HEK293 (cell line): ENCODE results near the gene ACTG1.

Experiments used
- EGR2 ChIP-seq: fragments of 450-650 bp; formaldehyde crosslinking; IDR thresholded peaks from 2 replicates; pipeline ENCODE4 v1.5.1; 2016; ENCODE audit warnings: low read depth, missing biosample characterization, missing genetic modification characterization
- HOXC10 ChIP-seq: sonication (generic); formaldehyde crosslinking; IDR thresholded peaks from 2 replicates; pipeline ENCODE4 v1.8.1; 2023; ENCODE audit warnings: mild to moderate bottlenecking, missing genetic modification reagents
- KLF8 ChIP-seq: fragments of 450-650 bp; formaldehyde crosslinking; IDR thresholded peaks from 2 replicates; pipeline ENCODE4 v1.5.1; 2016; ENCODE audit warnings: missing biosample characterization, missing genetic modification characterization
- RBAK ChIP-seq: fragments of 450-650 bp; formaldehyde crosslinking; IDR thresholded peaks from 2 replicates; pipeline ENCODE4 v1.5.1; 2016; ENCODE audit warnings: missing biosample characterization, missing genetic modification characterization
- SCRT2 ChIP-seq: fragments of 450-650 bp; formaldehyde crosslinking; IDR thresholded peaks from 2 replicates; pipeline ENCODE4 v1.5.1; 2016; ENCODE audit warnings: missing biosample characterization, missing genetic modification characterization
- SP2 ChIP-seq: fragments of 450-650 bp; formaldehyde crosslinking; IDR thresholded peaks from 2 replicates; pipeline ENCODE4 v1.5.1; 2016; ENCODE audit warnings: missing biosample characterization, missing genetic modification characterization
- SP7 ChIP-seq: fragments of 450-650 bp; formaldehyde crosslinking; IDR thresholded peaks from 2 replicates; pipeline ENCODE4 v1.5.1; 2016; ENCODE audit warnings: missing biosample characterization, missing genetic modification characterization
- YY1 ChIP-seq: fragments of 450-650 bp; formaldehyde crosslinking; IDR thresholded peaks from 2 replicates; pipeline ENCODE4 v1.5.1; 2018; ENCODE audit warnings: missing biosample characterization, missing genetic modification characterization
- ZBTB20 ChIP-seq: fragments of 450-650 bp; formaldehyde crosslinking; IDR thresholded peaks from 2 replicates; pipeline ENCODE4 v1.5.1; 2016; ENCODE audit warnings: missing biosample characterization, missing genetic modification characterization
- ZEB2 ChIP-seq: fragments of 450-650 bp; formaldehyde crosslinking; IDR thresholded peaks from 2 replicates; pipeline ENCODE4 v1.5.1; 2016; ENCODE audit warnings: missing biosample characterization, missing genetic modification characterization
- ZFP69B ChIP-seq: fragments of 450-650 bp; formaldehyde crosslinking; IDR thresholded peaks from 2 replicates; pipeline ENCODE4 v1.5.1; 2016; ENCODE audit warnings: missing biosample characterization, missing genetic modification characterization
- ZNF121 ChIP-seq: fragments of 450-650 bp; formaldehyde crosslinking; IDR thresholded peaks from 2 replicates; pipeline ENCODE4 v1.5.1; 2016; ENCODE audit warnings: missing biosample characterization, missing genetic modification characterization
- ZNF140 ChIP-seq: fragments of 450-650 bp; formaldehyde crosslinking; IDR thresholded peaks from 2 replicates; pipeline ENCODE4 v1.5.1; 2016; ENCODE audit warnings: missing biosample characterization, missing genetic modification characterization
- ZNF324 ChIP-seq: fragments of 450-650 bp; formaldehyde crosslinking; IDR thresholded peaks from 2 replicates; pipeline ENCODE4 v1.5.1; 2016; ENCODE audit warnings: missing biosample characterization, missing genetic modification characterization
- ZNF335 ChIP-seq: fragments of 450-650 bp; formaldehyde crosslinking; conservative IDR thresholded peaks from 2 replicates; pipeline ENCODE4 v1.5.1; 2016; ENCODE audit warnings: missing biosample characterization, missing genetic modification characterization
- ZNF423 ChIP-seq: fragments of 450-650 bp; formaldehyde crosslinking; IDR thresholded peaks from 2 replicates; pipeline ENCODE4 v1.5.1; 2016; ENCODE audit warnings: missing biosample characterization, missing genetic modification characterization
- ZNF501 ChIP-seq: fragments of 450-650 bp; formaldehyde crosslinking; IDR thresholded peaks from 2 replicates; pipeline ENCODE4 v1.5.1; 2016; ENCODE audit warnings: missing biosample characterization, missing genetic modification characterization
- ZNF510 ChIP-seq: fragments of 450-650 bp; formaldehyde crosslinking; IDR thresholded peaks from 2 replicates; pipeline ENCODE4 v1.5.1; 2018; ENCODE audit warnings: mild to moderate bottlenecking, missing genetic modification characterization, missing biosample characterization; ENCODE audit not compliant: insufficient replicate concordance
- ZNF530 ChIP-seq: fragments of 450-650 bp; formaldehyde crosslinking; IDR thresholded peaks from 2 replicates; pipeline ENCODE4 v1.5.1; 2016; ENCODE audit warnings: low read depth, missing biosample characterization, missing genetic modification characterization
- ZNF561 ChIP-seq: fragments of 450-650 bp; IDR thresholded peaks from 2 replicates; pipeline ENCODE4 v1.5.1; 2018; ENCODE audit warnings: missing biosample characterization, missing genetic modification characterization, borderline replicate concordance
- ZNF600 ChIP-seq: fragments of 450-650 bp; formaldehyde crosslinking; IDR thresholded peaks from 2 replicates; pipeline ENCODE4 v1.5.1; 2016; ENCODE audit warnings: missing biosample characterization, missing genetic modification characterization
- ZNF610 ChIP-seq: fragments of 450-650 bp; formaldehyde crosslinking; IDR thresholded peaks from 2 replicates; pipeline ENCODE4 v1.5.1; 2016; ENCODE audit warnings: missing biosample characterization, missing genetic modification characterization, borderline replicate concordance
- ZNF664 ChIP-seq: fragments of 450-650 bp; formaldehyde crosslinking; IDR thresholded peaks from 2 replicates; pipeline ENCODE4 v1.5.1; 2016; ENCODE audit warnings: missing biosample characterization, missing genetic modification characterization
- ZNF837 ChIP-seq: fragments of 450-650 bp; formaldehyde crosslinking; IDR thresholded peaks from 2 replicates; pipeline ENCODE4 v1.5.1; 2016; ENCODE audit warnings: missing biosample characterization, missing genetic modification characterization
- ZSCAN30 ChIP-seq: fragments of 450-650 bp; IDR thresholded peaks from 2 replicates; pipeline ENCODE4 v1.5.1; 2018; ENCODE audit warnings: missing biosample characterization, mild to moderate bottlenecking, missing genetic modification characterization, moderate library complexity
- TF ChIP-seq, protein P1 (sequence below): fragments of 450-650 bp; formaldehyde crosslinking; IDR thresholded peaks from 2 replicates; pipeline ENCODE4 v1.5.1; 2016; ENCODE audit warnings: missing biosample characterization, missing genetic modification characterization
- TF ChIP-seq, protein P2 (sequence below): fragments of 450-650 bp; formaldehyde crosslinking; IDR thresholded peaks from 2 replicates; pipeline ENCODE4 v1.5.1; 2016; ENCODE audit warnings: missing biosample characterization, missing genetic modification characterization
- TF ChIP-seq, protein P3 (sequence below): fragments of 450-650 bp; formaldehyde crosslinking; IDR thresholded peaks from 2 replicates; pipeline ENCODE4 v1.5.1; 2017; ENCODE audit warnings: missing biosample characterization, missing genetic modification characterization
- TF ChIP-seq, protein P4 (sequence below): fragments of 450-650 bp; formaldehyde crosslinking; optimal IDR thresholded peaks from 2 replicates; pipeline ENCODE3; 2016; ENCODE audit warnings: missing biosample characterization, mild to moderate bottlenecking, missing genetic modification characterization
- TF ChIP-seq, protein P5 (sequence below): fragments of 450-650 bp; formaldehyde crosslinking; IDR thresholded peaks from 2 replicates; pipeline ENCODE4 v1.5.1; 2016; ENCODE audit warnings: missing biosample characterization, missing genetic modification characterization

ACTG1 gene

DNA sequence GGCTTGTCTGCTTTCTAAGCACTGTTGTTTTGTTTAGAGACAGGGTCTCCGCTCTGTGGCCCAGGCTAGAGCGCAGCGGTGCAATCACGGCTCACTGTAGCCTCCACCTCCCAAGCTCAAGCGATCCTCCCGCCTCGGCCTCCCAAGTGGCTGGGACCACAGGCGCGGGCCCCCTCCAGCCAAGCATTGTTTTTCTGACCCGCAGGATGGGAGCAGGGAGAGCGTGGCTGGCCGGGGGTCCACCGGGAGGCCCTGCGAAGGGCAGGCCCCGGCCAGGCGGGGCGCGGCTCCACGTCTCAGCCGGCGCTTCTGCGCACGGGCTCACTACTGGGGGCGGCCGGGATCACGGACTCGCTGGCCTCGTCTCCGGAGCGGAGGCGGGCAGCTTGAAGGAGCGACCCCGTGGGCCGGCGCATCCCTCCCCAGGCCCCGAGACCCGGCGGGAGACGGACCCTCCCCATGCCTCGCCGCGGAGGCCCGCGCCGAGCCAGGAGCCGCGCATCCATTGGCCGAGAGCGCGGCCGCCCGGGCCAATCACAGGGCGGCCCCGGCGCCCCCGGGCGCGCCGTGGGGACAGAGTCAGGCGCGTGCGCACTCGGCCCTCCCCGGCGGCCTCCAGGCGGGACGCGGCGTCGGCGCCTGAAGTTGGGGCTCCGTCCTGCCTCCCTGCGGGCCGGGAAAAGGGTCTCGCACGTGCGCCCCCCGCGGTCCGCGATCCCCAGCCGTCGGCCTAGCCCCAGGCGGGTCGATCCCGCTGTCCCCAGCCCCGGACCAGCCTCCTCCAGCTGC is 24.9 kb downstream of the ACTG1 start (continued):
- TF ChIP-seq SP2 (tag by site-specific recombination): peak; percentile 55
- TF ChIP-seq ZNF423: peak; percentile 25; the same call in 1 of the 2 replicates
- TF ChIP-seq ZNF121 (tag by site-specific recombination): peak; percentile 73
- 0 out of 2 replicates have a peak, but pooled peaks have one; percentile 30 for TF ChIP-seq SP7 (tag by site-specific recombination)
- TF ChIP-seq ZNF610: 0 out of 2 replicates have a peak, but pooled peaks have one; percentile 17
- peak; percentile 54; the same call in 1 of the 2 replicates for TF ChIP-seq ZNF335 (tag by site-specific recombination)
- no peak for TF ChIP-seq ZNF530 (tag by site-specific recombination)
- TF ChIP-seq, protein P1, sequence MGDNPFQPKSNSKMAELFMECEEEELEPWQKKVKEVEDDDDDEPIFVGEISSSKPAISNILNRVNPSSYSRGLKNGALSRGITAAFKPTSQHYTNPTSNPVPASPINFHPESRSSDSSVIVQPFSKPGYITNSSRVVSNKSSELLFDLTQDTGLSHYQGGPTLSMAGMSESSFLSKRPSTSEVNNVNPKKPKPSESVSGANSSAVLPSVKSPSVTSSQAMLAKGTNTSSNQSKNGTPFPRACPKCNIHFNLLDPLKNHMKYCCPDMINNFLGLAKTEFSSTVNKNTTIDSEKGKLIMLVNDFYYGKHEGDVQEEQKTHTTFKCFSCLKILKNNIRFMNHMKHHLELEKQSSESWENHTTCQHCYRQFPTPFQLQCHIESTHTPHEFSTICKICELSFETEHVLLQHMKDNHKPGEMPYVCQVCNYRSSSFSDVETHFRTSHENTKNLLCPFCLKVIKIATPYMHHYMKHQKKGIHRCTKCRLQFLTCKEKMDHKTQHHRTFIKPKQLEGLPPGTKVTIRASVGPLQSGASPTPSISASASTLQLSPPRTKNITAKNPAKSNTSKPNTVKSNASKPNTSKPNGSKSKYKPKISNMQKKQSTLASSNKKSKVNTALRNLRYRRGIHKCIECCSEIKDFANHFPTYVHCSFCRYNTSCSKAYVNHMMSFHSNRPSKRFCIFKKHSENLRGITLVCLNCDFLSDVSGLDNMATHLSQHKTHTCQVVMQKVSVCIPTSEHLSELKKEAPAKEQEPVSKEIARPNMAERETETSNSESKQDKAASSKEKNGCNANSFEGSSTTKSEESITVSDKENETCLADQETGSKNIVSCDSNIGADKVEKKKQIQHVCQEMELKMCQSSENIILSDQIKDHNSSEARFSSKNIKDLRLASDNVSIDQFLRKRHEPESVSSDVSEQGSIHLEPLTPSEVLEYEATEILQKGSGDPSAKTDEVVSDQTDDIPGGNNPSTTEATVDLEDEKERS (tag by site-specific recombination): no peak
- TF ChIP-seq KLF8: no peak
- TF ChIP-seq, protein P2, sequence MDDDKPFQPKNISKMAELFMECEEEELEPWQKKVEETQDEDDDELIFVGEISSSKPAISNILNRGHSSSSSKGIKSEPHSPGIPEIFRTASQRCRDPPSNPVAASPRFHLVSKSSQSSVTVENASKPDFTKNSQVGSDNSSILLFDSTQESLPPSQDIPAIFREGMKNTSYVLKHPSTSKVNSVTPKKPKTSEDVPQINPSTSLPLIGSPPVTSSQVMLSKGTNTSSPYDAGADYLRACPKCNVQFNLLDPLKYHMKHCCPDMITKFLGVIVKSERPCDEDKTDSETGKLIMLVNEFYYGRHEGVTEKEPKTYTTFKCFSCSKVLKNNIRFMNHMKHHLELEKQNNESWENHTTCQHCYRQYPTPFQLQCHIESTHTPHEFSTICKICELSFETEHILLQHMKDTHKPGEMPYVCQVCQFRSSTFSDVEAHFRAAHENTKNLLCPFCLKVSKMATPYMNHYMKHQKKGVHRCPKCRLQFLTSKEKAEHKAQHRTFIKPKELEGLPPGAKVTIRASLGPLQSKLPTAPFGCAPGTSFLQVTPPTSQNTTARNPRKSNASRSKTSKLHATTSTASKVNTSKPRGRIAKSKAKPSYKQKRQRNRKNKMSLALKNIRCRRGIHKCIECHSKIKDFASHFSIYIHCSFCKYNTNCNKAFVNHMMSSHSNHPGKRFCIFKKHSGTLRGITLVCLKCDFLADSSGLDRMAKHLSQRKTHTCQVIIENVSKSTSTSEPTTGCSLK (tag by site-specific recombination): no peak
- 0 out of 2 replicates have a peak, but pooled peaks have one; percentile 12 for TF ChIP-seq ZEB2
- TF ChIP-seq ZNF140: no peak
- no peak for TF ChIP-seq RBAK (tag by site-specific recombination)
- TF ChIP-seq HOXC10 (CRISPR knock-in tag): 0 out of 2 replicates have a peak, but pooled peaks have one; percentile 75
- TF ChIP-seq, protein P3, sequence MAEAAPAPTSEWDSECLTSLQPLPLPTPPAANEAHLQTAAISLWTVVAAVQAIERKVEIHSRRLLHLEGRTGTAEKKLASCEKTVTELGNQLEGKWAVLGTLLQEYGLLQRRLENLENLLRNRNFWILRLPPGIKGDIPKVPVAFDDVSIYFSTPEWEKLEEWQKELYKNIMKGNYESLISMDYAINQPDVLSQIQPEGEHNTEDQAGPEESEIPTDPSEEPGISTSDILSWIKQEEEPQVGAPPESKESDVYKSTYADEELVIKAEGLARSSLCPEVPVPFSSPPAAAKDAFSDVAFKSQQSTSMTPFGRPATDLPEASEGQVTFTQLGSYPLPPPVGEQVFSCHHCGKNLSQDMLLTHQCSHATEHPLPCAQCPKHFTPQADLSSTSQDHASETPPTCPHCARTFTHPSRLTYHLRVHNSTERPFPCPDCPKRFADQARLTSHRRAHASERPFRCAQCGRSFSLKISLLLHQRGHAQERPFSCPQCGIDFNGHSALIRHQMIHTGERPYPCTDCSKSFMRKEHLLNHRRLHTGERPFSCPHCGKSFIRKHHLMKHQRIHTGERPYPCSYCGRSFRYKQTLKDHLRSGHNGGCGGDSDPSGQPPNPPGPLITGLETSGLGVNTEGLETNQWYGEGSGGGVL (tag by site-specific recombination): peak; percentile 85
- no peak for TF ChIP-seq ZNF664 (tag by site-specific recombination)
- TF ChIP-seq SCRT2: peak; percentile 35; the same call in 1 of the 2 replicates
- TF ChIP-seq ZNF501 (tag by site-specific recombination): 0 out of 2 replicates have a peak, but pooled peaks have one; percentile 45
- peak; percentile 87 for TF ChIP-seq ZFP69B (tag by site-specific recombination)
- no peak for TF ChIP-seq ZNF837
- TF ChIP-seq ZNF600: peak; percentile 54; the same call in 1 of the 2 replicates
- TF ChIP-seq, protein P4, sequence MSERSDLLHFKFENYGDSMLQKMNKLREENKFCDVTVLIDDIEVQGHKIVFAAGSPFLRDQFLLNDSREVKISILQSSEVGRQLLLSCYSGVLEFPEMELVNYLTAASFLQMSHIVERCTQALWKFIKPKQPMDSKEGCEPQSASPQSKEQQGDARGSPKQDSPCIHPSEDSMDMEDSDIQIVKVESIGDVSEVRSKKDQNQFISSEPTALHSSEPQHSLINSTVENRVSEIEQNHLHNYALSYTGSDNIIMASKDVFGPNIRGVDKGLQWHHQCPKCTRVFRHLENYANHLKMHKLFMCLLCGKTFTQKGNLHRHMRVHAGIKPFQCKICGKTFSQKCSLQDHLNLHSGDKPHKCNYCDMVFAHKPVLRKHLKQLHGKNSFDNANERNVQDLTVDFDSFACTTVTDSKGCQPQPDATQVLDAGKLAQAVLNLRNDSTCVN (tag by site-specific recombination): peak; percentile 79
- TF ChIP-seq ZNF561 (tag by site-specific recombination): peak; percentile 41; the same call in 1 of the 2 replicates
- TF ChIP-seq ZBTB20: peak; percentile 81; the same call in 1 of the 2 replicates
- TF ChIP-seq ZNF510 (tag by site-specific recombination): no peak
- TF ChIP-seq EGR2 (tag by site-specific recombination): 0 out of 2 replicates have a peak, but pooled peaks have one; percentile 9
- no peak for TF ChIP-seq ZNF324 (tag by site-specific recombination)
- TF ChIP-seq, protein P5, sequence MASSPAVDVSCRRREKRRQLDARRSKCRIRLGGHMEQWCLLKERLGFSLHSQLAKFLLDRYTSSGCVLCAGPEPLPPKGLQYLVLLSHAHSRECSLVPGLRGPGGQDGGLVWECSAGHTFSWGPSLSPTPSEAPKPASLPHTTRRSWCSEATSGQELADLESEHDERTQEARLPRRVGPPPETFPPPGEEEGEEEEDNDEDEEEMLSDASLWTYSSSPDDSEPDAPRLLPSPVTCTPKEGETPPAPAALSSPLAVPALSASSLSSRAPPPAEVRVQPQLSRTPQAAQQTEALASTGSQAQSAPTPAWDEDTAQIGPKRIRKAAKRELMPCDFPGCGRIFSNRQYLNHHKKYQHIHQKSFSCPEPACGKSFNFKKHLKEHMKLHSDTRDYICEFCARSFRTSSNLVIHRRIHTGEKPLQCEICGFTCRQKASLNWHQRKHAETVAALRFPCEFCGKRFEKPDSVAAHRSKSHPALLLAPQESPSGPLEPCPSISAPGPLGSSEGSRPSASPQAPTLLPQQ (tag by site-specific recombination): 0 out of 2 replicates have a peak, but pooled peaks have one; percentile 69
- TF ChIP-seq ZSCAN30 (tag by site-specific recombination): 0 out of 2 replicates have a peak, but pooled peaks have one; percentile 44
- TF ChIP-seq YY1: no peak
